Retina (tissue), 1 donor: ENCODE data around the gene ATP6V1C2.

Experiments
- DNase-seq: peaks from one replicate; pipeline ENCODE4 v3.0.0-alpha.2; 2016

Gene ATP6V1C2

GRCh38 chr2:10721396-10722251 lies at the start of gene ATP6V1C2:
TSS of gene ATP6V1C2 (plus strand) at chr2:10721630. CDS start at chr2:10722850, 1,220 bp downstream.
- DNase-seq: peak; percentile 67

GRCh38 chr2:10675131-10675530 lies 46.3 kb upstream of the ATP6V1C2 start:
- no peak for DNase-seq

GRCh38 chr2:10678225-10678624 lies 43.2 kb upstream of the ATP6V1C2 start:
- DNase-seq: no peak

- DNase-seq: no peak
Measured at GRCh38 chr2:10680214-10680613, 41.2 kb upstream of the ATP6V1C2 start.

- DNase-seq: no peak
Measured at GRCh38 chr2:10680957-10681356, 40.5 kb upstream of the ATP6V1C2 start.

GRCh38 chr2:10686176-10686730 lies 35.2 kb upstream of the ATP6V1C2 start:
- no peak for DNase-seq

GRCh38 chr2:10688921-10689807 lies 32.3 kb upstream of the ATP6V1C2 start:
- DNase-seq: no peak

GRCh38 chr2:10691521-10691920 lies 29.9 kb upstream of the ATP6V1C2 start:
- DNase-seq: no peak

GRCh38 chr2:10700078-10700803 lies 21.2 kb upstream of the ATP6V1C2 start:
- no peak for DNase-seq

GRCh38 chr2:10704034-10704594 lies 17.3 kb upstream of the ATP6V1C2 start:
- DNase-seq: no peak

GRCh38 chr2:10706033-10706432 lies 15.4 kb upstream of the ATP6V1C2 start:
- DNase-seq: no peak

GRCh38 chr2:10707831-10708230 lies 13.6 kb upstream of the ATP6V1C2 start:
- DNase-seq: no peak

- DNase-seq: no peak
Measured at GRCh38 chr2:10709290-10709939, 12.0 kb upstream of the ATP6V1C2 start.

- no peak for DNase-seq
Measured at GRCh38 chr2:10712185-10712809, 9.1 kb upstream of the ATP6V1C2 start.

- no peak for DNase-seq
Measured at GRCh38 chr2:10716581-10716980, 4.8 kb upstream of the ATP6V1C2 start.

GRCh38 chr2:10717628-10718027 lies 3.8 kb upstream of the ATP6V1C2 start:
- DNase-seq: no peak

- no peak for DNase-seq
Measured at GRCh38 chr2:10720306-10720705, 1.1 kb upstream of the ATP6V1C2 start.

- DNase-seq: peak; percentile 63
Measured at GRCh38 chr2:10720947-10721395, 459 bp upstream of the ATP6V1C2 start.

GRCh38 chr2:10722252-10722825 lies 909 bp downstream of the ATP6V1C2 start:
- no peak for DNase-seq

GRCh38 chr2:10732924-10733565 lies 11.6 kb downstream of the ATP6V1C2 start:
- DNase-seq: no peak
